B cell (primary cell): Measurements from ENCODE around the gene ADAM19. TPM values are rescaled to one million over a fixed set of nuclear protein-coding genes. Genes with fewer than 3 reads are reported as not detected.

ENCODE experiments used
- ATAC-seq: fragments of 200-7000 bp; cut with Tn5 transposase; one replicate; pipeline ENCODE4 v1.10.0; 2021; ENCODE audit warnings: low read depth, mild to moderate bottlenecking, moderate number of reproducible peaks, moderate library complexity
- CTCF ChIA-PET: fragments of 350-600 bp; sonication (Branson Sonifier 250); formaldehyde crosslinking; loops from one replicate; lab custom pipeline; 2021; ENCODE audit warnings: antibody characterized with exemption, inconsistent platforms; lab: Charles Lee
- POLR2A ChIA-PET: fragments of 350-600 bp; sonication (Branson Sonifier 250); formaldehyde crosslinking; loops from one replicate; lab custom pipeline; 2021; ENCODE audit warnings: antibody characterized with exemption; lab: Charles Lee
- DNase-seq: peaks from one replicate; pipeline ENCODE4 v3.0.0; 2013
- H2AFZ ChIP-seq: 2 replicates; pipeline ENCODE4 v1.6.1; 2012; ENCODE audit warnings: mild to moderate bottlenecking, low read depth, low read length; ENCODE audit not compliant: insufficient read depth, poor library complexity, severe bottlenecking
- H3K27ac ChIP-seq, 2 donors: 1 replicate in 1 of 2; 2 replicates in 1 of 2; pipeline ENCODE4 v1.5.1; 2012 to 2013; ENCODE audit warnings: low read length in 2 of 2, mild to moderate bottlenecking in 2 of 2, moderate library complexity in 1 of 2
- H3K27me3 ChIP-seq, 4 experiments: fragments of 200-600 bp in 1 of 4; sonication (generic) in 1 of 4; replicated peaks in 1 of 4; 1 replicate in 2 of 4; 2 replicates in 2 of 4; pipeline versions ENCODE4 v1.6.1 to v1.7.0; 2013 to 2016; ENCODE audit warnings: low read length in 3 of 4, mild to moderate bottlenecking in 2 of 4, mixed read lengths in 1 of 4, moderate library complexity in 1 of 4; ENCODE audit not compliant: insufficient read depth in 4 of 4, control insufficient read depth in 3 of 4; ENCODE audit errors: control extremely low read depth in 1 of 4
- H3K36me3 ChIP-seq, 2 experiments: replicated peaks in 1 of 2; 1 replicate in 1 of 2; 2 replicates in 1 of 2; pipeline versions ENCODE4 v1.6.1 to v1.7.1; 2013; ENCODE audit warnings: low read length in 1 of 2; ENCODE audit not compliant: insufficient read depth in 2 of 2, control insufficient read depth in 1 of 2; ENCODE audit errors: control extremely low read depth in 1 of 2, extremely low read depth in 1 of 2
- H3K4me1 ChIP-seq, 2 donors: fragments of 200-600 bp in 1 of 2; sonication (generic) in 1 of 2; 1 replicate in 1 of 2; 2 replicates in 1 of 2; pipeline versions ENCODE4 v1.5.1 to v1.6.1; 2013 to 2017; ENCODE audit warnings: low read length in 2 of 2; ENCODE audit not compliant: control insufficient read depth in 2 of 2, insufficient read depth in 2 of 2
- H3K4me2 ChIP-seq: replicated peaks from 2 replicates; pipeline ENCODE3; 2012; ENCODE audit warnings: mild to moderate bottlenecking, low read depth, low read length; ENCODE audit not compliant: poor library complexity, severe bottlenecking
- H3K4me3 ChIP-seq, 5 experiments: fragments of 200-600 bp in 1 of 5; sonication (generic) in 1 of 5; 1 replicate in 3 of 5; 2 replicates in 2 of 5; pipeline versions ENCODE4 v1.5.1 to v1.7.0; 2011 to 2016; ENCODE audit warnings: low read length in 4 of 5, mild to moderate bottlenecking in 4 of 5, low read depth in 2 of 5, control low read depth in 1 of 5, moderate library complexity in 1 of 5; ENCODE audit not compliant: insufficient read depth in 1 of 5; ENCODE audit errors: control extremely low read depth in 1 of 5, extremely low read depth in 1 of 5
- H3K79me2 ChIP-seq: fragments of 200-600 bp; sonication (generic); one replicate; pipeline ENCODE4 v1.6.0; 2016; ENCODE audit warnings: low read length; ENCODE audit not compliant: control insufficient read depth, insufficient read depth
- H3K9ac ChIP-seq: fragments of 200-600 bp; sonication (generic); 2 replicates; pipeline ENCODE4 v1.6.1; 2017; ENCODE audit warnings: mild to moderate bottlenecking, low read length, moderate library complexity
- H3K9me3 ChIP-seq, 3 donors: one replicate each; pipeline versions ENCODE4 v1.6.1 to v1.7.1; 2013; ENCODE audit warnings: low read length in 2 of 3; ENCODE audit not compliant: control insufficient read depth in 2 of 3, insufficient read depth in 1 of 3; ENCODE audit errors: control extremely low read depth in 1 of 3
- H4K20me1 ChIP-seq: 2 replicates; pipeline ENCODE4 v1.6.0; 2012; ENCODE audit warnings: mild to moderate bottlenecking, low read length; ENCODE audit not compliant: insufficient read depth, control insufficient read depth, poor library complexity, severe bottlenecking
- H3K27ac Mint-ChIP-seq: one replicate; pipeline ENCODE4 v1.8.0; 2021; ENCODE audit warnings: mixed read lengths
- H3K27me3 Mint-ChIP-seq: one replicate; pipeline ENCODE4 v1.8.0; 2021; ENCODE audit warnings: mixed read lengths
- H3K4me1 Mint-ChIP-seq: one replicate; pipeline ENCODE4 v1.8.0; 2021; ENCODE audit warnings: mixed read lengths
- H3K4me3 Mint-ChIP-seq: one replicate; pipeline ENCODE4 v1.8.0; 2021; ENCODE audit warnings: mixed read lengths
- H3K9me3 Mint-ChIP-seq: one replicate; pipeline ENCODE4 v1.8.0; 2022; ENCODE audit warnings: mixed read lengths; ENCODE audit not compliant: insufficient read depth
- EZH2 ChIP-seq: IDR thresholded peaks from 2 replicates; pipeline ENCODE4 v1.6.1; 2012; ENCODE audit warnings: borderline replicate concordance, low read depth, mild to moderate bottlenecking, moderate library complexity, low read length; ENCODE audit not compliant: insufficient read depth, poor library complexity, severe bottlenecking
- WGBS: methylation state at CpG from one replicate; pipeline ENCODE4 v1.1.5; 2013; ENCODE audit warnings: missing lambda C conversion rate; ENCODE audit not compliant: insufficient coverage; 5-methylcytosine and 5-hydroxymethylcytosine counted together
- intact Hi-C: fragments of 100-400 bp; cut with micrococcal nuclease; formaldehyde crosslinking; loops from one replicate; pipeline ENCODE4 v1.10.0; 2022
- polyA plus RNA-seq: library from polyadenylated mRNA; depleted of rRNA; stranded (reverse); fragments of >200 nt; gene quantifications from 2 replicates; pipeline ENCODE4 v1.2.3, GENCODE V29; 2012
- total RNA-seq, 2 donors: library from RNA; stranded (reverse); fragments of 120-200 nt in 1 of 2; gene quantifications; 1 replicate in 1 of 2; 2 replicates in 1 of 2; pipeline versions ENCODE4 v1.2.3 to v1.2.4, GENCODE V29; 2013 to 2022
- TF ChIP-seq, protein P1 (sequence below): fragments of 200-600 bp; IDR thresholded peaks from one replicate; pipeline ENCODE4 v1.8.0; 2022; ENCODE audit warnings: antibody characterized with exemption, mild to moderate bottlenecking

Gene ADAM19
- total and polyA plus RNA-seq, 2 donors (not counting 1 experiment from before 2014, with no cell fraction given) = 110 to 171 TPM

GRCh38 chr5:157487358-157487757, 88.2 kb downstream of the ADAM19 start:
- no peak for TF ChIP-seq EZH2
- TF ChIP-seq, protein P1, sequence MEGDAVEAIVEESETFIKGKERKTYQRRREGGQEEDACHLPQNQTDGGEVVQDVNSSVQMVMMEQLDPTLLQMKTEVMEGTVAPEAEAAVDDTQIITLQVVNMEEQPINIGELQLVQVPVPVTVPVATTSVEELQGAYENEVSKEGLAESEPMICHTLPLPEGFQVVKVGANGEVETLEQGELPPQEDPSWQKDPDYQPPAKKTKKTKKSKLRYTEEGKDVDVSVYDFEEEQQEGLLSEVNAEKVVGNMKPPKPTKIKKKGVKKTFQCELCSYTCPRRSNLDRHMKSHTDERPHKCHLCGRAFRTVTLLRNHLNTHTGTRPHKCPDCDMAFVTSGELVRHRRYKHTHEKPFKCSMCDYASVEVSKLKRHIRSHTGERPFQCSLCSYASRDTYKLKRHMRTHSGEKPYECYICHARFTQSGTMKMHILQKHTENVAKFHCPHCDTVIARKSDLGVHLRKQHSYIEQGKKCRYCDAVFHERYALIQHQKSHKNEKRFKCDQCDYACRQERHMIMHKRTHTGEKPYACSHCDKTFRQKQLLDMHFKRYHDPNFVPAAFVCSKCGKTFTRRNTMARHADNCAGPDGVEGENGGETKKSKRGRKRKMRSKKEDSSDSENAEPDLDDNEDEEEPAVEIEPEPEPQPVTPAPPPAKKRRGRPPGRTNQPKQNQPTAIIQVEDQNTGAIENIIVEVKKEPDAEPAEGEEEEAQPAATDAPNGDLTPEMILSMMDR = no peak
- ATAC-seq = peak; percentile 69
- peak overlapping the region; percentile 45 for H3K9ac ChIP-seq
- peaks cover 28% of the 10 kb centered on the region for H3K79me2 ChIP-seq
- Mint-ChIP-seq H3K27ac (peak overlapping the region; percentile 95), H3K27me3 (no peaks in the 10 kb centered on the region), H3K4me3 (peak overlapping the region; percentile 65), H3K4me1 (peaks cover 76% of the 10 kb centered on the region), H3K9me3 (no peaks in the 10 kb centered on the region)
- H3K9me3 ChIP-seq = peaks cover 0 to 4% (median 0%) of the 10 kb centered on the region in 3 donors
- ChIA-PET CTCF (interaction anchor here (1.1 to 1.3 kb wide), 4 partner anchors 10 to 67 kb away, joined by 3 to 4 read pairs (median 4); no protein-coding TSS in a partner anchor), POLR2A (interaction anchor here (4.2 kb wide), 1 partner anchor 14 kb away, joined by 41 read pairs; no protein-coding TSS in a partner anchor)
- H3K36me3 ChIP-seq = peaks cover 2 to 86% of the 10 kb centered on the region in 2 experiments
- intact Hi-C loops = loop anchor here (1.0 to 5.0 kb wide), 6 partner anchors 15 to 243 kb away; partner anchors contain the start of gene THG1L
- H3K4me2 ChIP-seq = peak overlapping the region; percentile 63
- no peaks in the 10 kb centered on the region for H3K27me3 ChIP-seq
- peak overlapping the region in 2 of 5 experiments; percentile 3 to 16 for H3K4me3 ChIP-seq
- no peak overlapping the region for H2AFZ ChIP-seq
- peaks cover 57 to 67% of the 10 kb centered on the region in 2 donors for H3K4me1 ChIP-seq
- peak; percentile 88 for DNase-seq
- WGBS = 0% methylated on average over 3 of the region's 3 CpGs
- peak overlapping the region; percentile 94 to 100 for H3K27ac ChIP-seq
- no peaks in the 10 kb centered on the region for H4K20me1 ChIP-seq

DNA sequence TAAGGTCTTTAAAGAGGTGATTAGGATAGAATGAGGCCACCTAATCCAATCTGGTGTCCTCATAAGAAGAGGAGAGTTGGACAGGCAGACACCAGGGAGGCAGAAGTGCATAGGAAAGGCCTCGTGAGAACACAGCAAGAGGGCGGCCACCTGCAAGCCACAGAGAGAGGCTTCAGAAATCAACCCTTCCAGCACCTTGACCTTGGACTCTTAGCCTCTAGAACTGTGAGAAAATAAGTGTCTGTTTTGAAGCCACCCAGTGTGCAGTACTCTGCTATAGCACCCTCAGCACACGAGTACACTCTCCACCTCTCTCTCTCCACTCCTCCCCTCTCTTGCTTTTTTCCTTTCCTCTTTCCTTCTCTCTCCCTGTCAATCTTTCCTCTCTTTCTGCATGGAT, 88.7 kb downstream of the ADAM19 start:
- intact Hi-C loops = loop anchor here (1.0 to 5.0 kb wide), 6 partner anchors 15 to 244 kb away; partner anchors contain the start of gene THG1L
- Histone ChIP-seq H3K4me3 (peak overlapping the region in 2 of 5 experiments; percentile 3 to 16), H3K79me2 (peaks cover 28% of the 10 kb centered on the region), H3K36me3 (peaks cover 2 to 86% of the 10 kb centered on the region in 2 experiments), H3K4me1 (peaks cover 60 to 71% of the 10 kb centered on the region in 2 donors), H4K20me1 (no peaks in the 10 kb centered on the region), H3K9ac (peak overlapping the region; percentile 6), H3K9me3 (peaks cover 0 to 4% (median 0%) of the 10 kb centered on the region in 3 donors), H3K4me2 (peak overlapping the region; percentile 63), H2AFZ (no peak overlapping the region), H3K27me3 (no peaks in the 10 kb centered on the region), H3K27ac (peak overlapping the region; percentile 94 to 100)
- Mint-ChIP-seq H3K27ac (peak overlapping the region; percentile 95), H3K27me3 (no peaks in the 10 kb centered on the region), H3K4me1 (peaks cover 80% of the 10 kb centered on the region), H3K4me3 (peak overlapping the region; percentile 65), H3K9me3 (no peaks in the 10 kb centered on the region)
- ATAC-seq (peak; percentile 39), DNase-seq (peak; percentile 65)
- 0% methylated on average over 2 of the region's 3 CpGs for WGBS
- CTCF ChIA-PET = interaction anchor here (1.0 to 2.4 kb wide), 4 partner anchors 84 to 232 kb away, joined by 3 to 9 read pairs (median 8); no protein-coding TSS in a partner anchor
- POLR2A ChIA-PET = interaction anchor here (0.7 to 4.2 kb wide), 3 partner anchors 15 to 165 kb away, joined by 3 to 41 read pairs (median 4); partner anchors contain the start of gene SOX30
- TF ChIP-seq, protein P1 = no peak
- TF ChIP-seq EZH2 = no peak
